Measurements from ENCODE around the gene SPON1.

GRCh38 chr11:14096606-14097005 is 134.1 kb downstream of the SPON1 start:
- TF ChIP-seq CTCF (IDR thresholded peaks at IDR 0.05) (no peak), HDAC2 (IDR thresholded peaks at IDR 0.05) (no peak), MAX (IDR thresholded peaks at IDR 0.05) (no peak), JUNB (IDR thresholded peaks at IDR 0.05) (no peak), RAD21 (conservative IDR thresholded peaks at IDR 0.05 in 1 of 2, IDR thresholded peaks at IDR 0.05 in 1 of 2) (no peak), POLR2A (IDR thresholded peaks at IDR 0.05; ENCODE audit: low read length) (no peak), RCOR1 (IDR thresholded peaks at IDR 0.05; ENCODE audit: low read depth, low read length) (no peak), MAZ (IDR thresholded peaks at IDR 0.05; ENCODE audit: borderline replicate concordance, low read depth, low read length) (no peak), EP300 (IDR thresholded peaks at IDR 0.05) (no peak), PBX3 (IDR thresholded peaks at IDR 0.05) (no peak)

Measured in A549 (cell line).